Subcutaneous adipose tissue (tissue), 4 donors: ENCODE results near the gene NAV2. TPM values are rescaled to one million over a fixed set of nuclear protein-coding genes. Genes with fewer than 3 reads are reported as not detected.

ENCODE experiments used
- total RNA-seq, 4 donors: library from RNA; depleted of rRNA; stranded (reverse); fragments of >200 nt; gene quantifications; one replicate each; pipeline ENCODE4 v1.1.0, GENCODE V29; 2016
- TF ChIP-seq, protein P1 (sequence below): fragments of 450-650 bp; IDR thresholded peaks from one replicate; pipeline ENCODE4 v1.5.1; 2016; ENCODE audit warnings: low read depth, mild to moderate bottlenecking, control low read depth, antibody characterized with exemption, moderate library complexity

NAV2 gene
- total RNA-seq, 4 donors from 2014 or later = 13.6 to 31.5 (median 27.8) TPM

DNA sequence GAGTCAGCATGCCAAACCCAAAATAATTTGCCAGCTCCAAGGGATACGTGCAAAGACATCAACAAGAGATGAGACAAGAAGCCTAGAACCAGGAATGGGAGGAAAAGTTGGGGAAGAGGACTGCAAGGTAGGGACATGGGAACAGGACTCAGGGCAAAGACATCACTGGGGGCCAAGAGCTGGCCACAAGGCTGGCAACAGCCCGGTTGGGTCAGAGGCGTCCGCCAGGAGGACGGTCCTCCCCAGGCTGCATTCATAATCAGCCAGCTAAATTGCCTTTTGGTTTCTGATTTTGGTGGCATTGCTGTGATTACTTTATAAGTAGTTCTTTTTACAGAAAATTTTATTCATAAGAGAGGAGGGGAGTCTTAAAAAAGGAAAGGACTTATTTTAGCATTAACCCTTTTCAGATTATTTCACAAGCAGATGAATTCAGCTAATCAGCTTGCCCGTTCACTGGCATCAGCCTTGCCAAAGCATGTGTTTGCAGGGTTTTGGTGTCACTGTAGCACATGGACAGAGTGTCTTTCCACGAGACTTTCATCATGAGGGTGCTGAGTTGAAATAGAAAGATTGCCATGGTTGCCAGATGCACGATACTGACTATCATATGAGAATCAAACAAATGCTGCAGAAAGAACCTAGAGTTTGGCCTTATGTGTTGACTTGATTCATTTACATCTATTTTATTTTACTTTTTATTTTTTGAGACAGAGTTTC lies 23.2 kb upstream of the NAV2 start:
- TF ChIP-seq, protein P1, sequence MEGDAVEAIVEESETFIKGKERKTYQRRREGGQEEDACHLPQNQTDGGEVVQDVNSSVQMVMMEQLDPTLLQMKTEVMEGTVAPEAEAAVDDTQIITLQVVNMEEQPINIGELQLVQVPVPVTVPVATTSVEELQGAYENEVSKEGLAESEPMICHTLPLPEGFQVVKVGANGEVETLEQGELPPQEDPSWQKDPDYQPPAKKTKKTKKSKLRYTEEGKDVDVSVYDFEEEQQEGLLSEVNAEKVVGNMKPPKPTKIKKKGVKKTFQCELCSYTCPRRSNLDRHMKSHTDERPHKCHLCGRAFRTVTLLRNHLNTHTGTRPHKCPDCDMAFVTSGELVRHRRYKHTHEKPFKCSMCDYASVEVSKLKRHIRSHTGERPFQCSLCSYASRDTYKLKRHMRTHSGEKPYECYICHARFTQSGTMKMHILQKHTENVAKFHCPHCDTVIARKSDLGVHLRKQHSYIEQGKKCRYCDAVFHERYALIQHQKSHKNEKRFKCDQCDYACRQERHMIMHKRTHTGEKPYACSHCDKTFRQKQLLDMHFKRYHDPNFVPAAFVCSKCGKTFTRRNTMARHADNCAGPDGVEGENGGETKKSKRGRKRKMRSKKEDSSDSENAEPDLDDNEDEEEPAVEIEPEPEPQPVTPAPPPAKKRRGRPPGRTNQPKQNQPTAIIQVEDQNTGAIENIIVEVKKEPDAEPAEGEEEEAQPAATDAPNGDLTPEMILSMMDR = no peak

DNA sequence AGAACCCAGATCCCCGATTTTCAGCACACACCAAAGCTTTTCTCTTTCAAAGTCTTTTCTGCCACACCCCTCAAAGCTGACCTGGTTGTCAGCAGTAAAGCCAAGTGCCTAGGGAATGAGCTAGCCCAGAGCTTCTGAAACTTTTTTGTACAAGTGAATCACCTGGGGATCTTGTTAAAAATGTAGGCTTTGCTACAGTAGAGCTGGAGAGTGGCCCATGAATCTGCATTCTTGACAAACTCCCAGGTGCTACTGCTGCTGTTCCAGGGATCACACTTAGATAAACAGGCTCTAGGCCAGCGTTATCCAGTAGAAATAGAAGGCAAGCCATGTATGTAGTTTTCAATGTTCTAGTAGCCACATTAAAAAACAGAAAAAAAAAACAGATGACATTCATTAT lies 21.8 kb upstream of the NAV2 start:
- TF ChIP-seq, protein P1 = no peak

DNA sequence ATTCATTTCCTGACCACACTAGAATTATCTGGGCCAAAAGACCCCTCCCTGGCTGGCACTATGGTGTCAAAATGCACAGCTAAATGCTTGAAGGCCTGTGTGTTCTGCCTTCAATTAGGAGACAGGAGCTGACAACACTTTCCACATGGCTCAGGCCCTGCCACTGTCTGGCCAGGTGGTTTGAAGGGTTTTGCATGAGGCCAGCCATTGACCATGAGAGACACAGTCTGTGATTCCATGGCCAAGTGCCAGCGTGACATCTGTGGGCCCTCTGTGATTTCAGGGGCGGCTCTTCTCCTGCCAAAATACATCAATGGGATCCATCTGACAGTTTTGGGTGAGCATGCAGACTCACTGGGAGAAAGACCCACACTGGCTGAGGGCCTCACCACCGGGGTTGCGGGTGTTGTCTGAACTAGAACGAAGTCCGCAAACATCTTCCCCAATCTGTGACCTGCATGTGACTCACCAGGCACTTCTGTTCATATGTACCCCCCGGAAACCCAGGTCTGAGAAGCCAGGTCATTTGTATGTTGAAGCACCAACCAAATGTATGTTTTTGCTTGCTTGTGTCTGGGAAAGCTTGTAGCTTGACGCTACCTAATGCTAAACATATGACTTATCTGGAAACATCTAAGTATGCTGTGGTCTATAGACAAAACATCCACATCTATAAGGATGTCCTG lies 20.7 kb upstream of the NAV2 start:
- TF ChIP-seq, protein P1 = no peak

GRCh38 chr11:19693146-19693545 lies 19.5 kb upstream of the NAV2 start:
- TF ChIP-seq, protein P1 = no peak

GRCh38 chr11:19694796-19695345 lies 17.8 kb upstream of the NAV2 start:
- TF ChIP-seq, protein P1 = no peak

DNA sequence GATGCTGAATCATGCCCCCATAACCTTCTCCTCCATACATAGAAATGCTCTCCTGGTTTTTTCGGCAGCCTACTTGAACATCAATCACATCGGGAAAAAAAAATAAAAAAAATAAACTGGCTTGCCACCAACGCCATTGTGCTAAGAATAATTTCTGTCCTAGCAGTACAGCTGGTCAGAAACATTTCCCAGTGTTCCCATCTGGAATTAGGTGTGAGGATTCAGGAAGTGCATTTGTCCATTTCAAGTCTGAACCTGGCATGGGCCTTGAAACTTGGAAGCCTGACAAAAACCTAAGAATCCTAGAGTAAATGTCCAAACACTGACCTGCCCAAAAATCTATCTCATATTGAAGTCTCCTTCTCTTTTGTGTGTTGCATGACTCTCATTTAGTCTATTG lies 16.6 kb upstream of the NAV2 start:
- TF ChIP-seq, protein P1 = no peak

GRCh38 chr11:19696904-19697303 lies 15.7 kb upstream of the NAV2 start:
- TF ChIP-seq, protein P1 = no peak
